ENCODE results near the gene SOX2.

The SOX2 gene

DNA sequence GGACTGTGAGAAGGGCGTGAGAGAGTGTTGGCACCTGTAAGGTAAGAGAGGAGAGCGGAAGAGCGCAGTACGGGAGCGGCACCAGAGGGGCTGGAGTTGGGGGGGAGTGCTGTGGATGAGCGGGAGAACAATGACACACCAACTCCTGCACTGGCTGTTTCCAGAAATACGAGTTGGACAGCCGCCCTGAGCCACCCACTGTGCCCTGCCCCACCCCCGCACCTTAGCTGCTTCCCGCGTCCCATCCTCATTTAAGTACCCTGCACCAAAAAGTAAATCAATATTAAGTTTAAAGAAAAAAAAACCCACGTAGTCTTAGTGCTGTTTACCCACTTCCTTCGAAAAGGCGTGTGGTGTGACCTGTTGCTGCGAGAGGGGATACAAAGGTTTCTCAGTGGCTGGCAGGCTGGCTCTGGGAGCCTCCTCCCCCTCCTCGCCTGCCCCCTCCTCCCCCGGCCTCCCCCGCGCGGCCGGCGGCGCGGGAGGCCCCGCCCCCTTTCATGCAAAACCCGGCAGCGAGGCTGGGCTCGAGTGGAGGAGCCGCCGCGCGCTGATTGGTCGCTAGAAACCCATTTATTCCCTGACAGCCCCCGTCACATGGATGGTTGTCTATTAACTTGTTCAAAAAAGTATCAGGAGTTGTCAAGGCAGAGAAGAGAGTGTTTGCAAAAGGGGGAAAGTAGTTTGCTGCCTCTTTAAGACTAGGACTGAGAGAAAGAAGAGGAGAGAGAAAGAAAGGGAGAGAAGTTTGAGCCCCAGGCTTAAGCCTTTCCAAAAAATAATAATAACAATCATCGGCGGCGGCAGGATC, at the start of gene SOX2:
Gene SOX2 (plus strand): TSS at position 601 of the 811 bp plus-strand sequence. CDS start 436 bp downstream, outside the sequence.
- Mint-ChIP-seq H3K4me1 (ENCODE audit: low read depth) (peaks cover 8% of the 10 kb centered on the region), H3K36me3 (ENCODE audit: low read depth) (peaks cover 5% of the 10 kb centered on the region), H3K9me3 (no peaks in the 10 kb centered on the region), H3K27me3 (ENCODE audit: low read depth) (peaks cover 59% of the 10 kb centered on the region), H3K27ac (no peak within 1 kb of the TSS), H3K4me3 (no peak within 1 kb of the TSS)

DNA sequence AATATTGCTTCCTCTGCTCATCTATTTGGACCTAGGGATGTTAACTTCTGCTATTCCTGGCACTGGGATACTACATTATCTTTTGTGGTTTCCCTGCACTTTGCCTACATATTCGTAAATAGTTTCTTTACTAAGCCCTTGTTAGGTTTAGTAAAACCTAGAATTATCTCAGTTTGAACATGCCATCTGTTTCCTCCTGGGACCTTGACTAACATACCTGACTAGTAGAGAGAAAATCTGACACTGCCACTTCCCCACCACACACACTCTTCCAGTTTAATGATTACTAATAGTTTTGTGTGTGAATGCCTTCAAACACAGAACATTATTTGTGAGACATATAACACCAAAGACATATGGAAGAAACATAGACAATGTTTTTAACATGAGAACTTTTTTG, 28.2 kb upstream of the SOX2 start:
- H3K36me3 Mint-ChIP-seq (ENCODE audit: low read depth): no peaks in the 10 kb centered on the region
- no peaks in the 10 kb centered on the region for H3K9me3 Mint-ChIP-seq
- H3K4me1 Mint-ChIP-seq (ENCODE audit: low read depth): no peaks in the 10 kb centered on the region
- no peak overlapping the region for H3K4me3 Mint-ChIP-seq
- no peaks in the 10 kb centered on the region for H3K27me3 Mint-ChIP-seq (ENCODE audit: low read depth)
- no peak overlapping the region for H3K27ac Mint-ChIP-seq

DNA sequence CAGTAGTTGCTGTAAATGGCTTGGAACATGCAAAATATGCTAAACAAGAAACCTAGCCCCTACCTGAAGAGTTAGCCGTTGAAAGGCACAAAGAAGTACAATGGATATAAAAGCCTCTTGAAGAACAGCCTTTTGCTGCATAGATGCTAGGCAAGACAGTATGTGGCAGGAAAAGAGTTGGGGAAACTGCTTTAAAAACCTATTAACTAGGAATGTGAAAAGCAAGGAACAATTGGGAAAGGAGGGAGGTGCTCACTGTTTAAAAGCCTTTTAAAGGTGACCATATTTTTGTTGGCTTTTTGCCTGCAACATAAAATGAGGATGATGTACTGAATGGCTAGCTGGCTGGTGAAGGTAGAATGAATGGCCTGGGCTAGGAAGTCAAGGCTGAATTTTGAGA, 24.5 kb upstream of the SOX2 start:
- Mint-ChIP-seq H3K27ac (no peak overlapping the region), H3K4me1 (ENCODE audit: low read depth) (no peaks in the 10 kb centered on the region), H3K4me3 (no peak overlapping the region), H3K27me3 (ENCODE audit: low read depth) (peaks cover 10% of the 10 kb centered on the region), H3K36me3 (ENCODE audit: low read depth) (no peaks in the 10 kb centered on the region), H3K9me3 (no peaks in the 10 kb centered on the region)

DNA sequence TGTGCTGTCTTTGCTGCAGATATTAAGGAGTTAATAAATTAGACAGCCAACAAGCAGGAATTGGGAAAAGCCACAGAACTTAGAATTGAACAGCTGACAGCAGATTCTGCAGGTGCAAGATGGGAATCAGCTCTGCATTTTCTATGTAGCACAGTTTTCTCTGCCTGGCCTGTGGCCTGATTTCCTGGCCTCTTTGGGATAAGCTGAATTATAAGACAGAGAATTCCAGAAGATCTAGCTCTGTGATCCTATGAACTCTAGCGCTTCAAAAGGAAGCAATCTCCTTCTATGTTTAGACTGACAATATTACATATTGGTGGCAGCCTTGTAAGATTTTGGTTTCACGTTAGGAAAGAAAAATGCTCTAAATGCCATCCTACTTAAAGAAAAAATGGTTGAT, 24.0 kb upstream of the SOX2 start:
- H3K4me3 Mint-ChIP-seq: no peak overlapping the region
- H3K9me3 Mint-ChIP-seq: no peaks in the 10 kb centered on the region
- H3K36me3 Mint-ChIP-seq (ENCODE audit: low read depth): no peaks in the 10 kb centered on the region
- H3K27ac Mint-ChIP-seq: no peak overlapping the region
- no peaks in the 10 kb centered on the region for H3K4me1 Mint-ChIP-seq (ENCODE audit: low read depth)
- H3K27me3 Mint-ChIP-seq (ENCODE audit: low read depth): peaks cover 10% of the 10 kb centered on the region

DNA sequence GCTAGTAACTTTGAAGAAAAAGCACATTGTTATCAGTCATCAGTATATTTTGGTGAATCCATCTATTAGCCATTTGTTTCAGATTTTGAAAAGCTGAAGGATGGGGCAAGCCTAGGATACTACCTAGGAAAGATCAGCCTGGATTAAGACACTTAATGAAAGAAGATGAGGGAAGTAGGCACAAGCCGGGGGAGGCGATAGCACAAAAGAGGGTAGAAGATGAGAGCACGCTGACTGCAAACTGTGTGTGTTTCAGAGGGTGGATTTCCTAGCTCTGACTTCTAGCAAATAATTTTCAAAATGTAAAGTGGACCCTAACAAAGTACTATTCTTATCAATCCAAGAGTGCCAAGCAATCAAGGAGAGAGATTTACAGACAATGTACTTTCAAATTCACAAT, 22.2 kb upstream of the SOX2 start:
- Mint-ChIP-seq H3K4me1 (ENCODE audit: low read depth) (no peaks in the 10 kb centered on the region), H3K27me3 (ENCODE audit: low read depth) (peaks cover 21% of the 10 kb centered on the region), H3K27ac (no peak overlapping the region), H3K36me3 (ENCODE audit: low read depth) (no peaks in the 10 kb centered on the region), H3K9me3 (no peaks in the 10 kb centered on the region), H3K4me3 (no peak overlapping the region)

DNA sequence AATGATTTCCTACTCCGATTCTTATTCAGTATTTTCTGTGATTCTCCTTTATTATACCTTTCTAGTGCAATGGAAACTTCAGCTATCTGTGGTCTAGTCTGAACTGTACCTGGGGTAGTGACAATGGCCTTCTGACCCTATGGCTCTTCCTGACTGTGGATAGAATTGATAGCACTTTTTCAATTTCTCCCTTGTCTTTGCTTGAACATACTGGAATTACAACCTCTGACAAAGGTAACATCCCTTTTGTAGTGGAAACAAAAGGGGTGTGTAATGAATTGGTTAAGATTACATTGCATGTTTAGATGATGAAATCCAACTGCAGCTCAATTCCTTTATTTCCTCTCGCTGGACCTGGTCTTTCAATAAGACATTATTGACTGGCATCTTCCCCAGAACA, 21.0 kb upstream of the SOX2 start:
- H3K36me3 Mint-ChIP-seq (ENCODE audit: low read depth): no peaks in the 10 kb centered on the region
- H3K4me3 Mint-ChIP-seq: no peak overlapping the region
- no peaks in the 10 kb centered on the region for H3K4me1 Mint-ChIP-seq (ENCODE audit: low read depth)
- no peak overlapping the region for H3K27ac Mint-ChIP-seq
- peaks cover 29% of the 10 kb centered on the region for H3K27me3 Mint-ChIP-seq (ENCODE audit: low read depth)
- H3K9me3 Mint-ChIP-seq: no peaks in the 10 kb centered on the region

DNA sequence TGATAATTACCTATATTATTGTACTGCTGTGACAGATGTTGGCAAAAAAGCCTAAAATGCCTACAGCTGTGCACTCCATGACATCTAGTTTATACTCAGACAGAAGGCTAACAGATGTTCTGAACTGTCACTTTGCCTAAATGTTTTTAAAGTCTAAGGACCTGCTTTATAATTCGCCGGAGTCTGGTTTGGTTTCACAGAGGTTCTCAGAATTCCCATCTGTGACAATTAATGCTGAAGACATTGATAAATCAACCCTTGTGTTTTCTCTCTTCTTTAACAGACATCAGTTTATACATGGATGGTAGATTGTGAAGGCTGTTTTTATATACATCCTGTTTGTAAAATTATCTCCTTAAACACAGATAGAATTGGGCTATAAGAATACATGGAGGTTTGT, 19.8 kb upstream of the SOX2 start:
- Mint-ChIP-seq H3K9me3 (no peaks in the 10 kb centered on the region), H3K27ac (no peak overlapping the region), H3K27me3 (ENCODE audit: low read depth) (peaks cover 38% of the 10 kb centered on the region), H3K36me3 (ENCODE audit: low read depth) (peaks cover under 1% of the 10 kb centered on the region), H3K4me3 (no peak overlapping the region), H3K4me1 (ENCODE audit: low read depth) (peaks cover 3% of the 10 kb centered on the region)

DNA sequence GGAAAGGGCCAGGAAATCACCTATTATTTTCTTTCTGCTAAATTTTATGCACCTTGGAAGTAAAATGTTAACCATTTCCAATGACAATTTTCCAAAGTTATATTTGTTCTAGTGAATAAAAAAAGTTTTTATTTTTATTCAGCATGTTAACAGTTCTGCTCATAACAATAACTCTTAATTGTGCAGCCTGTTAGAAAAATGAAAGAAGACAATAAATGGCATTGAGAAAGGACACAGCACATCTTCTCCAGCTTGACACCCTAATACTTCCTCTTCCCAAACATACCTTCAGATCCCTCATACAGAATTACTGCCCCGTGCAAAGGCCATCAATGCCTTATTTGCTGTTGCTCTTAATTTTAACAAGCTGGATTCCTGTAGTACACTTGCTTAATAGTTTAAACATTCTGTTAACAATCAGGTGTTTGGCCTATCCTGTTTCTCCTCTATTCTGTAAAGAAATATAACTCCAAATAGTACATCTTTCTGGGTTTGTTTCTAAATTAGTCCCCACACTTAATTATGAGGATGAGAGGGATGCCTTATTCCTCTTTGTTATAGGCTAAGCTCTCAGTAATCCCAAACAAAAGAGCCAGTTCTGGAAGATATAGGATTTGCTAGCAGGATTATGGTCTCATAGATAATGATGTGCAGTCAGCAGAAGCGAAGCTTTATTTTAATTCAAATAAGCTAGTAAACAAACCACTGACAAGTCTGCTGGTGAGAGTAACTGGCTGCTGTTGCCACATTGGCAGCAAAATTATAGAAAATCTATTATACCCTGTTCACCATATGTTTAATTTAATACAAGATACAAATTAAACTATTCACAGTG, 19.2 kb upstream of the SOX2 start:
- Mint-ChIP-seq H3K4me3 (no peak overlapping the region), H3K27ac (no peak overlapping the region), H3K27me3 (ENCODE audit: low read depth) (peaks cover 44% of the 10 kb centered on the region), H3K4me1 (ENCODE audit: low read depth) (peaks cover 3% of the 10 kb centered on the region), H3K9me3 (no peaks in the 10 kb centered on the region), H3K36me3 (ENCODE audit: low read depth) (peaks cover 1% of the 10 kb centered on the region)

DNA sequence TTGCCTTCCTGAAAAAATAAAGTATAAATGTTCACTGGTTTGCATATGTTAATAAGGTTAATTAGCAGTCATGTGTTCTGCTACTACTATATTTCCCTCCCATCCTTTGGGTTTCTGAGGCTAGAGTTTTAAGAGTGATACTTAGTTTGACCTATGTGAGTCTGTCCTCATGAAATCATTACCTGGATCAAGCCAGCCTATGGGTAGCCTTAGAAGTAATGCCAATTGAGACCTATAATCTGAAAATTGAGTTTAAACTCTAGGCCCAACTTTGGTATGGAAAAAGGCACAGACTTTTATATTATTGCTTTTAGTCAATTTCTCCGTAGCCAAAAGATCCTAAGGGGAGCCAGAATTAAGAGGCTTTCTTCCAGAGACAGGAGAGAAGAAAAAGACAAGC, 18.4 kb upstream of the SOX2 start:
- peaks cover 3% of the 10 kb centered on the region for H3K4me1 Mint-ChIP-seq (ENCODE audit: low read depth)
- H3K9me3 Mint-ChIP-seq: no peaks in the 10 kb centered on the region
- no peak overlapping the region for H3K27ac Mint-ChIP-seq
- H3K36me3 Mint-ChIP-seq (ENCODE audit: low read depth): peaks cover 1% of the 10 kb centered on the region
- peaks cover 52% of the 10 kb centered on the region for H3K27me3 Mint-ChIP-seq (ENCODE audit: low read depth)
- no peak overlapping the region for H3K4me3 Mint-ChIP-seq

DNA sequence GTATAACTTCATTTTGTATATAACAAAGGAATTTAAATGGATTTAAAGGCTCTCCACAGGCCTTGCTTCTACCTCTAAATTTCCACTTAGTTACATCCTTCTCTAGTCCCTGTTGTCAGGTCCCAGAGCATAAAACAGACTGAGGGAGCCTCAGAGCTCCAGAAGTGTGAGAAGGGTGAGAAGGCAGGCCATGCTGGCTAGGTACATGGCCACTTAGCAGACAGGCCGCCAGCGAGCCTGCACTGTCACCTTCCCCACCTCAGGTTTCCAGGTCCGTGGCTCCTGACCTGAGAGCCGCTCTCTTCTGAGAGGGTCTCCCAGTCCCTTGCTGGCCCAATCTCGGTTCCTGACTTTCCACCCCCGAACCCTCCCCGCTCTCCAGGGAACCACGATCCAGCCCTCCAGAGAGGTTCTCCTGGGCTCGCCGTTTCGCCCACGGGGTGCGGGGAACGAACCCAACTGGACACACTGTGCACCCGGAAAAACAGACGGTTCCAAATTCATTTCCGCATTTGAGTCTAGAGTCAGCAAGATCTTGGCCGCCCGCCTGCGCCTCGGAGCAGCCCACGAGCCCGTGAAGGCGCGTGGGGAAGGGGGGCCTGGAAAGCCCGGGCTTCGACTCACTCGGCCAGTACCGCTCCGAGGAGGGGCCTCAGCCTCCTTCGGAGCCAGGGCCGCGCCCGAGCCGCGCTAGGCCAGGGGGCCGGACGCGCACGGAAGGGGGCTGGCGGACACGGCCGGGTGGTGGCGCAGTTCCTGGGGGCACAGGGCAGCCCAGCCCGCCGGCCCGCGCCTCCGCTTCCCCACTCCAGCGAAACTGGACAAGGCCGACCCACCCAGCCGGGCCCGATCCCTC, 16.7 kb upstream of the SOX2 start:
- Mint-ChIP-seq H3K4me1 (ENCODE audit: low read depth) (peaks cover 3% of the 10 kb centered on the region), H3K27me3 (ENCODE audit: low read depth) (peaks cover 69% of the 10 kb centered on the region), H3K36me3 (ENCODE audit: low read depth) (peaks cover 1% of the 10 kb centered on the region), H3K27ac (no peak overlapping the region), H3K9me3 (no peaks in the 10 kb centered on the region), H3K4me3 (no peak overlapping the region)

DNA sequence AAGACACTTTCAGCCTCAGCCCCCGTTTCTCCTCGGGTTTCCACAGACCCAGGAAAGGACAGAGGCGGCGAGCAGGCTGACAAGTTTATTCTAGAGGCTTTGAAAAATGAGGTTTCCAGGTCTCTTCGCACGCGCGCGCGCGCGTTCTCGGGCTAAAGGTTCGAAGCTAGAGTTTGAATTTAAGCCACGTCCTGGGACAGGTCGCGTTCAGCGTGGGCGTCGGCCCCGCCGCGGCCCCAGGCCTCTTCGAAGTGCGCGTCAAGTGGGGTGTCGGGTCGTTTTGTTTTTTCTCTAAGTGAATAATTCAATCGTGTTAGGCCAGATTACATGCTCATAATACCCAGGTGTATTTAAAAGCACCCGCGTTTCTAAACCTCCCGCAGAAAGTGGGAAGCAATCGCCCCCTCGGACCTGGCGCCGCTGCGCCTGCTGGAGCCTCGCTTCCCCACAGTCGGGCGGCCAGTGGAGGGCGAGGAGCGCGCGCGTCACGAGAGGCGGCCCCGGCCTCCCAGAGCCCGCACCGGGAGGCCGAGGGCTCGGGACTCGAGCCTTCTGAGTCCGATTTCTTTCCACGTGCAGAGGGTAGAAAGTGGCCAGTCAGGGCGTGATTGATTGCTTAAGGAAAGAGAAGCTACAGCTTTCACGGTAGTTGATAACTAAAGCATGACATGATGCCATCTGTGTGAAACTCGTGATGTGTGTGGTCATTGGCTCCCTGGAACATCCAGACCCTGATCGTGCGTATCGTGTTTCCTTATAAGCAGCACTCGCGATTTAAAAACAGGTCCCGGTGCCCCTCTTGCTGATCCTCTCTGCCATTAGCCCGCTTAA, 15.8 kb upstream of the SOX2 start:
- peaks cover 10% of the 10 kb centered on the region for H3K4me1 Mint-ChIP-seq (ENCODE audit: low read depth)
- peaks cover 73% of the 10 kb centered on the region for H3K27me3 Mint-ChIP-seq (ENCODE audit: low read depth)
- H3K36me3 Mint-ChIP-seq (ENCODE audit: low read depth): peaks cover 3% of the 10 kb centered on the region
- H3K4me3 Mint-ChIP-seq: no peak overlapping the region
- H3K27ac Mint-ChIP-seq: no peak overlapping the region
- H3K9me3 Mint-ChIP-seq: no peaks in the 10 kb centered on the region

DNA sequence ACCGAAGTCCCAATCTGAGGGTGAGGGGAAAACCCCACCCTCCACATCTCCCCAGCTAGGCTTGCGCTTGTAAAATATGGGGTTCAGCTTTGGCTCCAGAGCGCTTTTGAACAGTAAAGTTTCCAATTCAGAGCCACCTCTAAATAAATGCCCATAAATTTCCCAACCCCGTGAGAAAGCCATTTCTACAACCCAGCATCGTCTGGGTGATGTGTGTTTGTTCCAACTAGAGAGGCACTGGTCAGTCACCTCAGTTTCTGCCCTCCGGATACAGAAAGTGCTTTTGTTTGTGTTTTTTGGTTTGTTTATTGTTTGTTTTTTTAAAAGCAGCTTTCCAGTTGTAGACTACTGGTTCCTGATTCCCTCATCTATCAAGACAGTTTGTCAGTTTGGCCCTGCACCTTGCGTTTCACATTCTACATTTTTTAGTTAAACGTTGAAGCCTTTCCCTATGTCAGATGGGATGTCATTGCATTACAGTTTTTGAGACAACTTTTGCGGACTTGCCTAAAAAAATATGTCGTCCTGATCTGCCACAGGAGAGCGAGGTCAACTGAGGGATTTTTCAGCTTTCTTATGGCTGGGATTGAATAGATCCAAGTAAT, 15.0 kb upstream of the SOX2 start:
- no peak overlapping the region for H3K4me3 Mint-ChIP-seq
- H3K27ac Mint-ChIP-seq: peak overlapping the region; percentile 10
- peaks cover 3% of the 10 kb centered on the region for H3K36me3 Mint-ChIP-seq (ENCODE audit: low read depth)

DNA sequence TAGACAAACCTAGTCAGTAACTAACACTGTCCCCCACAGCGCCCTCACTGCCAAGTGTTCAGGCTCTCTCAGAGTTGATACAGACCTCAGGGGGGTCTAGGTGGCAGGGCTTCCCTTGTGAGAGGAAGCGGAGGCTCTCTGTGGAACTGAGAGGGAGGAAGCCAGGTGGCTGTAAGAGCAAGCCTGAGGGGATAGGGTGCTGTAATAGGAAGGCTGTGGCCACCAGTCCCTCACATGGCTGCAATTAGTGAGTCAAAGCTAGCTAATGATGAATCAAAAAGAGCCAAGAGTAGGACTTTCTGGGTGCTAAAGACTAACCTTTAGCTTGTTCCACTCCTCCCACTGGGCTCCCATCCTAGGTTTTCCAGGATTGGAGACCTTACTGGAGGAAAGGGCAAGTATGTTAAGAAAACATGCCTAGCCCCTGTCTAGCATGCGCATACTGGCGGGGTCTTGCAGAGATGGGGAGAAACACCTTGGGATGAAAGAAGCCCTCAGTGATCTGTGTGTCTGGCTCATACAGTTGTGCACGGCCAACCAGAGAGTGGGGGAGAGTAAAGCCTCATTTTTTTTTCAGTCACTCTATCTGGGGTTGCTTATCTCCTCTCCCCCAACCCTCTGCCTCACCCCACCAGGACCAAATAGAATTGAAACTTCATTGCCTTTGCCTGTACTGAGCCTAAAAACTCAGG, 13.3 kb upstream of the SOX2 start:
- Mint-ChIP-seq H3K4me3 (no peak overlapping the region), H3K36me3 (ENCODE audit: low read depth) (peaks cover 3% of the 10 kb centered on the region), H3K4me1 (ENCODE audit: low read depth) (peaks cover 13% of the 10 kb centered on the region), H3K27me3 (ENCODE audit: low read depth) (peaks cover 89% of the 10 kb centered on the region), H3K27ac (no peak overlapping the region), H3K9me3 (no peaks in the 10 kb centered on the region)

More for the DNA sequence above, 15.0 kb upstream of the SOX2 start:
- Mint-ChIP-seq H3K9me3 (no peaks in the 10 kb centered on the region), H3K27me3 (ENCODE audit: low read depth) (peaks cover 74% of the 10 kb centered on the region), H3K4me1 (ENCODE audit: low read depth) (peaks cover 10% of the 10 kb centered on the region)
